ENCODE data around the gene ALX3. TPM values are rescaled to one million over a fixed set of nuclear protein-coding genes. Genes with fewer than 3 reads are reported as not detected.
A peak's percentile ranks its signal among the peaks of the same experiment; 100 is the strongest.

The ALX3 gene
- total RNA-seq, 4 donors from 2014 or later = not detected

DNA sequence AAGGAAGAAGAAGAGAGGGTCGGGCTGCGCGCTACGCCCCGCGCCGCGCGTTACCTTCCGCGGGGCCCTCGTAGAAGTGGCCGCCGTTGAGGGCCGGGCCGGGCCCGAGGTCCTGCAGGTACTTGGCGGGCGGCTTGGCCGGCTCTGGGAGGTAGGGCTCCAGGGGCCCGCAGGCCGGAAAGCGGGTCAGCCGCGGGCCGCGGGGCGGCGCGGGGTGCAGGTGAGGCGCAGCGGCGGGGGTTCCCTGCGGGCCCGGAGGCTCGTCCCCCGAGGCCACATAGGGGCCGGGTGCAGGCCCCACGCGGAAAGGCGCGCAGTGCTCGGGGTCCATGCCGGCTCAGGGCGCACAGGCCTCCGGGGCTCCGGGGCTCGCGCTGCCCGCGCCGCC, 196 bp downstream of the ALX3 start:
- Histone ChIP-seq H3K36me3 (no peaks in the 10 kb centered on the region), H3K27ac (no peak overlapping the region), H3K27me3 (peaks cover 39% of the 10 kb centered on the region), H3K9me3 (no peaks in the 10 kb centered on the region), H3K4me3 (replicated peaks in 1 of 3) (no peak overlapping the region), H3K4me1 (peaks cover 21 to 26% of the 10 kb centered on the region in 2 donors)
- WGBS, 2 donors = 9 to 24% methylated on average over 16 to 28 of the region's 52 CpGs
- no peak for DNase-seq
- TF ChIP-seq POLR2A (IDR thresholded peaks at IDR 0.05) = no peak
- TF ChIP-seq, protein P1, sequence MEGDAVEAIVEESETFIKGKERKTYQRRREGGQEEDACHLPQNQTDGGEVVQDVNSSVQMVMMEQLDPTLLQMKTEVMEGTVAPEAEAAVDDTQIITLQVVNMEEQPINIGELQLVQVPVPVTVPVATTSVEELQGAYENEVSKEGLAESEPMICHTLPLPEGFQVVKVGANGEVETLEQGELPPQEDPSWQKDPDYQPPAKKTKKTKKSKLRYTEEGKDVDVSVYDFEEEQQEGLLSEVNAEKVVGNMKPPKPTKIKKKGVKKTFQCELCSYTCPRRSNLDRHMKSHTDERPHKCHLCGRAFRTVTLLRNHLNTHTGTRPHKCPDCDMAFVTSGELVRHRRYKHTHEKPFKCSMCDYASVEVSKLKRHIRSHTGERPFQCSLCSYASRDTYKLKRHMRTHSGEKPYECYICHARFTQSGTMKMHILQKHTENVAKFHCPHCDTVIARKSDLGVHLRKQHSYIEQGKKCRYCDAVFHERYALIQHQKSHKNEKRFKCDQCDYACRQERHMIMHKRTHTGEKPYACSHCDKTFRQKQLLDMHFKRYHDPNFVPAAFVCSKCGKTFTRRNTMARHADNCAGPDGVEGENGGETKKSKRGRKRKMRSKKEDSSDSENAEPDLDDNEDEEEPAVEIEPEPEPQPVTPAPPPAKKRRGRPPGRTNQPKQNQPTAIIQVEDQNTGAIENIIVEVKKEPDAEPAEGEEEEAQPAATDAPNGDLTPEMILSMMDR (IDR thresholded peaks at IDR 0.05) = no peak
- intact Hi-C loops (cut with DNase I) = no loop called here

DNA sequence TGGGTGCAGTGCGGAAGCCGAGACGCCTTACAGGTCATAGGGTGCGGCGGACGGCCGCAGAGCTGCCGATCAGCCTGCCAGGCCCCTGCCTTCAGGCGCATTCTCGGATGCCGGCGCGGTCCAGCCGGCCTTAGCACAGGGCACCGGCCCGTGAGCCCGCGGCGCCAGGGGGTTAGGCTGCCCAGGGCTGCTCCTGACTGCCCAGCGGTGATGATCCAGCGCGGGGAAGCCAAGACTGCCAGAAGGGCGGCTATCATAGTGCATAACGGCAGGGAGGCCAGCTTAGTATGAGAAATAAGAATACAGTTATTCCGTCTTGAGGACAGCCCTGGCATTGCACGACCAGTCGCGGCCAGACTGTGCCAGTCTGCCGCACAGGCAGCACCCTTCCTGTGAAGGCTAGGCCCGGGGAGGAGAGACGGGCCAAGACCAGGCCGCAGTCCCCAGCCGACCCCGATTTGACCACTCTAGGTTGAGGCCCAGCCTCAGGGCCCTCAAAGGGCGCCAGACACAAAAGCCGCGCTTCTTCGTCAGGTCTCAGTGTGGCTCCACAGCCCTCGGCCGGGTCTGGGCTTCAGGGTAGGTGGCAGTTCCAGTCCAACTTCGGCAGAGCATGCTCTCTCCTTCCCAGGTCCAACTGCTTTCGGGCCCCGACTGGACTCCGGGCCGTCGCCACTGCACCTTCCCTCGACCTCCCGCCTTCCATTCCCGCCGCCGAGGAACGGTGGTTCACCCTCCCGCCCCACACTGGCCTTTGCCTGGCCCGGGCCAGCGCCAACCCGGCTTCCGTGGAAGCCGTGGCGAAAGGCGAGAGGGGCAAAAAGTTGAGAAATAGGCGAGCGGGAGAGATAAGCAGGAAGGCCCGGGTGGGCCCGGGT, 829 bp downstream of the ALX3 start:
- TF ChIP-seq POLR2A (IDR thresholded peaks at IDR 0.05) = no peak
- TF ChIP-seq, protein P1 (IDR thresholded peaks at IDR 0.05) = no peak
- no peak for DNase-seq
- no peak overlapping the region for H3K4me3 ChIP-seq (replicated peaks in 1 of 3)
- H3K27ac ChIP-seq = no peak overlapping the region
- H3K9me3 ChIP-seq = no peaks in the 10 kb centered on the region
- intact Hi-C loops (cut with DNase I) = no loop called here
- H3K27me3 ChIP-seq = peaks cover 39% of the 10 kb centered on the region
- H3K4me1 ChIP-seq = peaks cover 21 to 26% of the 10 kb centered on the region in 2 donors
- WGBS, 2 donors = 27 to 41% methylated on average over 22 to 33 of the region's 64 CpGs
- no peaks in the 10 kb centered on the region for H3K36me3 ChIP-seq

DNA sequence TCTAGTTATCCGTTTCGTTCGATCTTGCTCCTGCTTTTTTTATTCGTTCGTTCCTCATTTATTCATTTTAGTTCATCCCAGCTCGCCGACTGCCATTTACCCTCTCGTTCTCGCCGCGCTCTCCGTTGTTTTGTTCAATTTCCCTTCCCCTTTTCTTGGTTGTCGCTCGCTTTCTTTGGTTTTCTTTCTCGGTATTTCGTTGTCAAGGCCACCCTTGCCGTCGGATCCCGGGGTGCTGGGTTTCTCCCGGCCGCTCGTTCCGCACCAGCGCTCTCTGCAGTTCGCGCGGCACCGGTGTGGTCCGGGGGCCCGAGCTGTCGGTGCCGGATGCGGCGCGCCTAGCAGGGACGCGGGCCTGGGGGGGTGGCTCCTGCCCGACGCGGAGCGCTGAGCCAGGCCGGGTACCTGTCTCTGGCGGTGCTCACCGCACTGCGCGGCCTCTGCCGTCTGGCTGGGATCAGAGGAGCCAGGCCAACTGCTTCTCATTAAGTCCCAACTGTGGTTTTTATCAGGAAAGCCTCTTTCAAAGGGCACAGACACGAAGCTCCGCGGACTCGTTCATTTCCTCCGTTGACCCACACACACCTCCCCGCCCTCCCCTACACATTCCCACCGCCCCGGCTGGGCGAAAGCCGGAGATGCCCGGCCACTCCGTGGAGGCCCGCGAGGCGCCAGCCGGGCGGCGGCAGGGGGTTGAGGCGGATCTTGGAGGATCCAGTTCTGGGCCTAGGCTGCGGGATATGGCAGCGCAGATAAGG, 1.6 kb downstream of the ALX3 start:
- Histone ChIP-seq H3K27ac (no peak overlapping the region), H3K4me3 (replicated peaks in 1 of 3) (no peak overlapping the region), H3K27me3 (peaks cover 39% of the 10 kb centered on the region), H3K4me1 (peaks cover 21 to 26% of the 10 kb centered on the region in 2 donors), H3K9me3 (no peaks in the 10 kb centered on the region), H3K36me3 (no peaks in the 10 kb centered on the region)
- TF ChIP-seq POLR2A (IDR thresholded peaks at IDR 0.05) = no peak
- TF ChIP-seq, protein P1 (IDR thresholded peaks at IDR 0.05) = no peak
- WGBS, 2 donors = 6 to 7% methylated on average over 47 to 64 of the region's 68 CpGs
- no peak for DNase-seq
- intact Hi-C loops (cut with DNase I) = no loop called here

DNA sequence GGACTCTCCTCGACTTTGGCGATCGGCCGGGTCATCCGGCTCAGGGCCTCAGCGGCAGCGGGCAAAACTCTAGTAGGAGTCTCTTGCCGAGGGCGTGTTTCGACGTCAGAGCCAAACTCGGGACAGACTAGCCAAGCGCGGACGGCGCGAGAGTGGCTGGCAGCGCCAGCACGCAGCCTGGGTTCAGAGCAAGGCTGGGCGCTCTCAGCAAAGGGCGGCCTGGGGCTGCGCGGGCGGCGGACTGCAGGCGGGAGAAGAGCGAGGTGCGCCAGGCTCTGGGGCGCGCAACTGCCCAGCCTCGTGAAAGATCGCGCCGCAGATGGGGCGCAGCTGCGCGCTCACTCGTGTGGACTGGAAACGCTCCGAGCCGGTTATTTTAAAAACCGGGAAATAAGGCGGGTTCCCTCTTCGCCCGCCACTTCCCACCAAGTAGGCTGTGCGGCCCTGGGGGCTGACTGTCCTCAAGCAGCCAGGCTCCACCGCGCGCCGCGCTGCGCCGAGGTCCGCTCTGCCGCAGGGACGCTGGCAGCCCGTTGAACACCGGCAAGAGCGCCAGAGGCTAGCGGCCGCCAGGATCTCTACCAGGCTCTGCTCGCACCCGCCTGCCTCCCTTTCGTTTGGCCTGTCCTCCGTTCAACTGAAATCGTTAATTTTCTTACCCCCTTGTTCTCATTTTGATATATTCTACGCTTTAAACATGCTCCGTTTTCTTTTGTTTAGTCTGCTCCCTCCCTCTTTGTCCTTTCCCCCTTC, 2.4 kb downstream of the ALX3 start:
- intact Hi-C loops (cut with DNase I) = no loop called here
- peaks cover 39% of the 10 kb centered on the region for H3K27me3 ChIP-seq
- TF ChIP-seq, protein P1 (IDR thresholded peaks at IDR 0.05) = no peak
- TF ChIP-seq POLR2A (IDR thresholded peaks at IDR 0.05) = no peak

More for the DNA sequence above, 2.4 kb downstream of the ALX3 start:
- Histone ChIP-seq H3K27ac (no peak overlapping the region), H3K9me3 (no peaks in the 10 kb centered on the region), H3K4me3 (replicated peaks in 1 of 3) (no peak overlapping the region), H3K36me3 (no peaks in the 10 kb centered on the region), H3K4me1 (peaks cover 21 to 26% of the 10 kb centered on the region in 2 donors)
- DNase-seq = peak; percentile 32 to 33
- WGBS, 2 donors = 11 to 12% methylated on average over 39 to 41 of the region's 68 CpGs

Measured in thyroid gland (tissue), 4 donors.